ENCODE measurements around the gene PTPRM. TPM values are rescaled to one million over a fixed set of nuclear protein-coding genes. Genes with fewer than 3 reads are reported as not detected.

The PTPRM gene
- total and polyA plus RNA-seq, 12 donors: 31.7 to 116 (median 61.2) TPM

DNA sequence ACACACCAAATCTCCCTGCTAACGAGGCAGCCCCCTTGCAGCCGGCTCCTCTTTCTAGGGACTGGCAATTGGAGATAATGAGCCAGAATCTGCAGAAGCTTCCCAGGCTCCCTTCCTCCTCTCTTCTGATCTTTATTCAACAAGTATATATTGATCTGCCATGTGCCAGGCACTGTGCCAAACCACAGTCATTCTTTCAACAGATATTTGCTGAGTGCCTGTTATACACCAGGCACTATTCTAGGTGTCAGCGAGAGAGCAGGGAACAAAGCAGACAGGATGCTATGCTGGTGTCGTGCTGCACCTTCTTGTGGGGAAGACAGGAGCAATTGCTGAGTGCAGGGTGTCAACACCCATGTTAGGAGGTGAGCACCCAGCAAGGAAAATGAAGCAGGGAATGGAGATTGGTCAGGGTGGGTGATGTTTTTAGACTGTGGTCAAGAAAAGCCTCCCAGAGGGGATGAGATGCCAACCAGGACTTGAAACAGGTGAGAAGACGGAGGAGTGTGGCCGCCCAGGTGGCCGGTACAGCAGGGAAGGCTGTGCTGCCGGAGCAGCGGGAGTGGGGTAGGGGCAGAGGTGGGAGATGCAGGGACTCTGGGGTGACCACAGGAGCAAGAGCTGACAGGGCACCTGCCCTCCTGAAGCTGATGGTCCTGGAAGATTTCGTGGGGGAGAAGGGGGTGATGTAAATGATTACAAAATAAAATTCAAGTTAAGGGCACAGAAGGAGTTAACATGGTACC, 734.5 kb downstream of the PTPRM start:
- TF ChIP-seq, protein P1, sequence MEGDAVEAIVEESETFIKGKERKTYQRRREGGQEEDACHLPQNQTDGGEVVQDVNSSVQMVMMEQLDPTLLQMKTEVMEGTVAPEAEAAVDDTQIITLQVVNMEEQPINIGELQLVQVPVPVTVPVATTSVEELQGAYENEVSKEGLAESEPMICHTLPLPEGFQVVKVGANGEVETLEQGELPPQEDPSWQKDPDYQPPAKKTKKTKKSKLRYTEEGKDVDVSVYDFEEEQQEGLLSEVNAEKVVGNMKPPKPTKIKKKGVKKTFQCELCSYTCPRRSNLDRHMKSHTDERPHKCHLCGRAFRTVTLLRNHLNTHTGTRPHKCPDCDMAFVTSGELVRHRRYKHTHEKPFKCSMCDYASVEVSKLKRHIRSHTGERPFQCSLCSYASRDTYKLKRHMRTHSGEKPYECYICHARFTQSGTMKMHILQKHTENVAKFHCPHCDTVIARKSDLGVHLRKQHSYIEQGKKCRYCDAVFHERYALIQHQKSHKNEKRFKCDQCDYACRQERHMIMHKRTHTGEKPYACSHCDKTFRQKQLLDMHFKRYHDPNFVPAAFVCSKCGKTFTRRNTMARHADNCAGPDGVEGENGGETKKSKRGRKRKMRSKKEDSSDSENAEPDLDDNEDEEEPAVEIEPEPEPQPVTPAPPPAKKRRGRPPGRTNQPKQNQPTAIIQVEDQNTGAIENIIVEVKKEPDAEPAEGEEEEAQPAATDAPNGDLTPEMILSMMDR (IDR thresholded peaks at IDR 0.05): no peak
- no peak for TF ChIP-seq POLR2A (IDR thresholded peaks at IDR 0.05)
- H3K9me3 ChIP-seq (replicated peaks in 1 of 3): no peaks in the 10 kb centered on the region
- DNase-seq: no peak
- H3K27ac ChIP-seq: no peak overlapping the region
- intact Hi-C loops (cut with DNase I): no loop called here
- H3K36me3 ChIP-seq (replicated peaks in 1 of 2): peaks cover 0 to 7% of the 10 kb centered on the region in 2 donors
- H3K27me3 ChIP-seq: no peaks in the 10 kb centered on the region
- no peaks in the 10 kb centered on the region for H3K4me1 ChIP-seq (replicated peaks in 1 of 2)
- 92 to 99% (median 93%) methylated on average over 10 of the region's 10 CpGs for WGBS, 4 donors
- H3K4me3 ChIP-seq: no peak overlapping the region

DNA sequence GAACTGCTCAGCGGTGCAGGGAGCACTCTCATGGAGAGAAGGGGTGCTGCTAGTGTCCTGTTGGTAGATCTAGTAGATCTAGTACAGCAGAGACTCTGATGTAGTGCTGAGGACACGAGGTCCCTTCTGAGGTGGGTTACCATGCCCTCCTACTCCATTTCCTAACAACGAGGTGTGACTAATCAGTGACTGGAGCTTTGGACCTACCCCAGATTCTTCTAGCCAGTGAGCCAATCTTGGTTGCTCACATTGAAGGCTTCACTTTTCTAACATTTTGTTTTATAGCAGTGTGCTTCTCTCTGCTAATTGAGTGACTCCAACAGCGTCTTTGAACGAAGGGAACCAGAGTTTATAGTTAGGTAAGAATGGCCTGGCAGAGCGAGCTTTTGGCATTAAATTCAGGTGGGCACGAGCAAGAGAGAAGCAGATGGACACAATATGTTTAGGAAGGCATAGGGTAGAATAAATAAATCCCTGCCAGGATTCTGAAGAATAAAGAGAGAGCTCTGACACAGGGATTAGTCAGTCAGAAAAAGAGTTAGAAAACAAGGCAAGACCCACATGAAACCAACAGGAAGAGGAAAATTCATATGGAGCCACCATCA, 736.1 kb downstream of the PTPRM start:
- H3K36me3 ChIP-seq (replicated peaks in 1 of 2): peaks cover 0 to 3% of the 10 kb centered on the region in 2 donors

DNA sequence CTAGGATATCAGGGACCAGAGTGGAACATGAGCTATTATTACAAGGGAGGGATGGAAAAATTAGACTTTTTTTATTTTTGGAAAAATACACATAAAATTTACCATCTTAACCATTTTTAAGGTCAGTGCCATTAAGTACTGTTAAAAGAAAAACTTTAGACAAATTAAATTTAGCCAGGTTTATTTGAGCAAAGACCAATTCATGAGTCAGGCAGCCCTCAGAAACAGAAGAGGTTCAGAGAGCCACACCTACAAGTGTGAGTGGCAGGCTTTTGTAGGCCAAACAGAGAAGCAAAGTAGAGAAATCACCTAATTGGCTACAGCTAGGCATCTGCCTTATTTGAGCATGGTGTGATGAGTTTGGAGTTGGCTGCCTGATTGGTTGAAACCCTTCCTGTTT, 740.8 kb downstream of the PTPRM start:
- Histone ChIP-seq H3K27ac (no peak overlapping the region), H3K4me1 (replicated peaks in 1 of 2) (no peaks in the 10 kb centered on the region)
- intact Hi-C loops (cut with DNase I): no loop called here

More for the DNA sequence above, 736.1 kb downstream of the PTPRM start:
- H3K27me3 ChIP-seq: no peaks in the 10 kb centered on the region
- H3K4me1 ChIP-seq (replicated peaks in 1 of 2): no peaks in the 10 kb centered on the region
- 85 to 92% (median 90%) methylated on average over 7 of the region's 7 CpGs for WGBS, 4 donors
- H3K27ac ChIP-seq: no peak overlapping the region
- TF ChIP-seq, protein P1 (IDR thresholded peaks at IDR 0.05): no peak
- no peak for TF ChIP-seq POLR2A (IDR thresholded peaks at IDR 0.05)
- intact Hi-C loops (cut with DNase I): no loop called here
- no peaks in the 10 kb centered on the region for H3K9me3 ChIP-seq (replicated peaks in 1 of 3)
- no peak overlapping the region for H3K4me3 ChIP-seq
- DNase-seq: no peak

DNA sequence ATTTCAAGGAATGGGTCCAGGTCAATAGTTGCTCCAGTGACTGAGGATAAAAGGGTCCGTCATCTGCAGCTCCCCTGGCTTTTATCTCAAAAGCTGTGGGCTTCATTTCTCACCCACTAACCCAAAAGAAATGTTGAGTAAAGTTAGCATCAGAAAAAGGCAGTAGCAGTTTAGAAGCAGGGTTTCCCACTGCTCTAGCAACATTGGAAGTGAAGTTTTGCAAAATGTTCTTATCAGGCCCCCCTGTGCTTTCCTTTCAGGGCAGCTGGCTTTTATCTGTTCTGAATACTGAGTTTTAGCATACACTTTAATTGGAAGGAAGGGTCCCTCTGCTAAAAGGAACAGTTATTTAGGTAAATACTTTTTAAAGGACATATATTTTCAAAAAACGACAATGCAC, 745.9 kb downstream of the PTPRM start:
- no peaks in the 10 kb centered on the region for H3K9me3 ChIP-seq (replicated peaks in 1 of 3)
- no peak overlapping the region for H3K27ac ChIP-seq
- WGBS, 4 donors: 82 to 90% (median 85%) methylated on average over 2 of the region's 2 CpGs
- no peak for DNase-seq
- TF ChIP-seq, protein P1 (IDR thresholded peaks at IDR 0.05): no peak
- TF ChIP-seq POLR2A (IDR thresholded peaks at IDR 0.05): no peak
- intact Hi-C loops (cut with DNase I): no loop called here
- no peaks in the 10 kb centered on the region for H3K36me3 ChIP-seq (replicated peaks in 1 of 2)
- H3K27me3 ChIP-seq: no peaks in the 10 kb centered on the region
- no peaks in the 10 kb centered on the region for H3K4me1 ChIP-seq (replicated peaks in 1 of 2)
- no peak overlapping the region for H3K4me3 ChIP-seq

More for the DNA sequence above, 740.8 kb downstream of the PTPRM start:
- H3K4me3 ChIP-seq: no peak overlapping the region
- no peak for DNase-seq
- H3K9me3 ChIP-seq (replicated peaks in 1 of 3): no peaks in the 10 kb centered on the region
- TF ChIP-seq, protein P1 (IDR thresholded peaks at IDR 0.05): no peak
- no peak for TF ChIP-seq POLR2A (IDR thresholded peaks at IDR 0.05)
- no peaks in the 10 kb centered on the region for H3K27me3 ChIP-seq
- H3K36me3 ChIP-seq (replicated peaks in 1 of 2): no peaks in the 10 kb centered on the region
